WTC11 (cell line): Measurements from ENCODE around the gene AMBRA1.

Experiments used
- ELF4 ChIP-seq: sonication (generic); formaldehyde crosslinking; IDR thresholded peaks from 2 replicates; pipeline ENCODE4 v1.8.1; 2022; ENCODE audit warnings: low read depth, mild to moderate bottlenecking, moderate library complexity, missing genetic modification reagents
- GABPB1 ChIP-seq: sonication (generic); formaldehyde crosslinking; IDR thresholded peaks from 2 replicates; pipeline ENCODE4 v1.8.1; 2023; ENCODE audit warnings: mild to moderate bottlenecking, missing genetic modification reagents
- IRF2 ChIP-seq: sonication (generic); formaldehyde crosslinking; IDR thresholded peaks from 2 replicates; pipeline ENCODE4 v1.8.0; 2022; ENCODE audit warnings: low read depth, missing genetic modification reagents, borderline replicate concordance
- SMAD4 ChIP-seq: sonication (generic); formaldehyde crosslinking; IDR thresholded peaks from 2 replicates; pipeline ENCODE4 v1.8.0; 2022; ENCODE audit warnings: mild to moderate bottlenecking, missing genetic modification reagents
- TF ChIP-seq, protein P1 (sequence below): fragments of 200-600 bp; IDR thresholded peaks from 2 replicates; pipeline ENCODE4 v1.8.0; 2022; ENCODE audit warnings: antibody characterized with exemption
- TF ChIP-seq, protein P2 (sequence below): sonication (generic); formaldehyde crosslinking; conservative IDR thresholded peaks from 2 replicates; pipeline ENCODE4 v1.8.1; 2022; ENCODE audit warnings: mild to moderate bottlenecking, missing genetic modification reagents
- TF ChIP-seq, protein P3 (sequence below): sonication (generic); formaldehyde crosslinking; IDR thresholded peaks from 2 replicates; pipeline ENCODE4 v1.8.0; 2022; ENCODE audit warnings: mild to moderate bottlenecking, missing genetic modification reagents
- TF ChIP-seq, protein P4 (sequence below): sonication (generic); formaldehyde crosslinking; IDR thresholded peaks from 2 replicates; pipeline ENCODE4 v1.8.1; 2023; ENCODE audit warnings: mild to moderate bottlenecking, moderate library complexity, missing genetic modification reagents

DNA sequence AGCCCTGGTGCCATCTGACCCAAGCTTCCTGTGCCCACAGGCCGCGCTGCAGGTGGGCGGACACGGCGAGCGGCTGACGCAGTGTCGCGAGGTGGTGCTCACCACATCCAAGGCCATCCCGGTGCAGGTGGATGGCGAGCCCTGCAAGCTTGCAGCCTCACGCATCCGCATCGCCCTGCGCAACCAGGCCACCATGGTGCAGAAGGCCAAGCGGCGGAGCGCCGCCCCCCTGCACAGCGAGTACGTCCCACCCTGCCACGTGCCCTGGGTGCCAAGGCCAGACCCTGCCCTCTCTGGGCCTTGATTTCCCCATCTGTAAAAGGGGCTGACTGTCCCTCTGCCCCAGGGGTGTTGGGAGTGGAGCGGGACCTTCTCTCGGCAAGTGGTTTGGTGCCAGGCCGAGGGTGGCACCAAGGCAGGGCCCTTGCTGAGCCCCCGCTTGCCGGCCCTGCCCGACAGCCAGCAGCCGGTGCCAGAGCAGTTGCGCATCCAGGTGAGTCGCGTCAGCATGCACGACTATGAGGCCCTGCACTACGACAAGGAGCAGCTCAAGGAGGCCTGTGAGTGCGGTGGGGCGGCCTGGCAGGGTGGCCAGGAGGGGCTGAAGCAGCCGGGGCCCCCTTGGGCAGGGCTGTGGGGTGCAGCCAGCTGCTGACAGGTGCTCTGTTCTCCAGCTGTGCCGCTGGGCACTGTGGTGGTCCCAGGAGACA lies 218.3 kb downstream of the AMBRA1 start:
- TF ChIP-seq, protein P1, sequence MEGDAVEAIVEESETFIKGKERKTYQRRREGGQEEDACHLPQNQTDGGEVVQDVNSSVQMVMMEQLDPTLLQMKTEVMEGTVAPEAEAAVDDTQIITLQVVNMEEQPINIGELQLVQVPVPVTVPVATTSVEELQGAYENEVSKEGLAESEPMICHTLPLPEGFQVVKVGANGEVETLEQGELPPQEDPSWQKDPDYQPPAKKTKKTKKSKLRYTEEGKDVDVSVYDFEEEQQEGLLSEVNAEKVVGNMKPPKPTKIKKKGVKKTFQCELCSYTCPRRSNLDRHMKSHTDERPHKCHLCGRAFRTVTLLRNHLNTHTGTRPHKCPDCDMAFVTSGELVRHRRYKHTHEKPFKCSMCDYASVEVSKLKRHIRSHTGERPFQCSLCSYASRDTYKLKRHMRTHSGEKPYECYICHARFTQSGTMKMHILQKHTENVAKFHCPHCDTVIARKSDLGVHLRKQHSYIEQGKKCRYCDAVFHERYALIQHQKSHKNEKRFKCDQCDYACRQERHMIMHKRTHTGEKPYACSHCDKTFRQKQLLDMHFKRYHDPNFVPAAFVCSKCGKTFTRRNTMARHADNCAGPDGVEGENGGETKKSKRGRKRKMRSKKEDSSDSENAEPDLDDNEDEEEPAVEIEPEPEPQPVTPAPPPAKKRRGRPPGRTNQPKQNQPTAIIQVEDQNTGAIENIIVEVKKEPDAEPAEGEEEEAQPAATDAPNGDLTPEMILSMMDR = no peak
- TF ChIP-seq, protein P2, sequence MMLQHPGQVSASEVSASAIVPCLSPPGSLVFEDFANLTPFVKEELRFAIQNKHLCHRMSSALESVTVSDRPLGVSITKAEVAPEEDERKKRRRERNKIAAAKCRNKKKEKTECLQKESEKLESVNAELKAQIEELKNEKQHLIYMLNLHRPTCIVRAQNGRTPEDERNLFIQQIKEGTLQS (CRISPR knock-in tag) = no peak
- TF ChIP-seq SMAD4 (CRISPR knock-in tag) (no peak), ELF4 (CRISPR knock-in tag) (no peak), GABPB1 (no peak), IRF2 (CRISPR knock-in tag) (no peak)
- TF ChIP-seq, protein P3, sequence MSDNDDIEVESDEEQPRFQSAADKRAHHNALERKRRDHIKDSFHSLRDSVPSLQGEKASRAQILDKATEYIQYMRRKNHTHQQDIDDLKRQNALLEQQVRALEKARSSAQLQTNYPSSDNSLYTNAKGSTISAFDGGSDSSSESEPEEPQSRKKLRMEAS (CRISPR knock-in tag) = no peak
- TF ChIP-seq, protein P4, sequence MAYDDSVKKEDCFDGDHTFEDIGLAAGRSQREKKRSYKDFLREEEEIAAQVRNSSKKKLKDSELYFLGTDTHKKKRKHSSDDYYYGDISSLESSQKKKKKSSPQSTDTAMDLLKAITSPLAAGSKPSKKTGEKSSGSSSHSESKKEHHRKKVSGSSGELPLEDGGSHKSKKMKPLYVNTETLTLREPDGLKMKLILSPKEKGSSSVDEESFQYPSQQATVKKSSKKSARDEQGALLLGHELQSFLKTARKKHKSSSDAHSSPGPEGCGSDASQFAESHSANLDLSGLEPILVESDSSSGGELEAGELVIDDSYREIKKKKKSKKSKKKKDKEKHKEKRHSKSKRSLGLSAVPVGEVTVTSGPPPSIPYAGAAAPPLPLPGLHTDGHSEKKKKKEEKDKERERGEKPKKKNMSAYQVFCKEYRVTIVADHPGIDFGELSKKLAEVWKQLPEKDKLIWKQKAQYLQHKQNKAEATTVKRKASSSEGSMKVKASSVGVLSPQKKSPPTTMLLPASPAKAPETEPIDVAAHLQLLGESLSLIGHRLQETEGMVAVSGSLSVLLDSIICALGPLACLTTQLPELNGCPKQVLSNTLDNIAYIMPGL = no peak
